ENCODE results near the gene LYRM7. TPM values are rescaled to one million over a fixed set of nuclear protein-coding genes. Genes with fewer than 3 reads are reported as not detected.

LYRM7 gene
- total and polyA plus RNA-seq, 7 donors = 11.3 to 31.0 (median 24.2) TPM

GRCh38 chr5:131171276-131171810, 599 bp downstream of the LYRM7 start:
- DNase-seq (no peak), ATAC-seq (no peak)
- intact Hi-C loops (cut with DNase I) = loop anchor here (2.0 to 5.0 kb wide), 2 partner anchors 91 kb away; partner anchors contain the start of gene CDC42SE2 (in 1 of the 2)
- Histone ChIP-seq H3K36me3 (ENCODE audit: insufficient read depth in 1 of 2, low read depth in 1 of 2) (no peaks in the 10 kb centered on the region), H3K4me1 (peaks cover 10% of the 10 kb centered on the region), H3K27me3 (ENCODE audit: insufficient read depth in 3 of 3, low read length in 2 of 3) (no peaks in the 10 kb centered on the region), H3K9me3 (no peaks in the 10 kb centered on the region), H3K27ac (peak overlapping the region; percentile 85), H3K4me3 (peak overlapping the region; percentile 84)
- 4 to 6% (median 5%) methylated on average over 11 of the region's 11 CpGs for WGBS, 3 donors
- no peak for TF ChIP-seq CTCF (IDR thresholded peaks at IDR 0.05)

- no peaks in the 10 kb centered on the region for H3K27me3 ChIP-seq (ENCODE audit: insufficient read depth in 3 of 3, low read length in 2 of 3)
- intact Hi-C loops (cut with DNase I) = no loop called here
- H3K27ac ChIP-seq = no peak overlapping the region
- no peak for TF ChIP-seq CTCF (IDR thresholded peaks at IDR 0.05)
- no peaks in the 10 kb centered on the region for H3K36me3 ChIP-seq (ENCODE audit: insufficient read depth in 1 of 2, low read depth in 1 of 2)
- ATAC-seq = no peak
- H3K9me3 ChIP-seq = no peaks in the 10 kb centered on the region
- no peak overlapping the region for H3K4me3 ChIP-seq
- H3K4me1 ChIP-seq = no peaks in the 10 kb centered on the region
- DNase-seq = no peak
Observed at GRCh38 chr5:131180407-131180806, 9.7 kb downstream of the LYRM7 start.

DNA sequence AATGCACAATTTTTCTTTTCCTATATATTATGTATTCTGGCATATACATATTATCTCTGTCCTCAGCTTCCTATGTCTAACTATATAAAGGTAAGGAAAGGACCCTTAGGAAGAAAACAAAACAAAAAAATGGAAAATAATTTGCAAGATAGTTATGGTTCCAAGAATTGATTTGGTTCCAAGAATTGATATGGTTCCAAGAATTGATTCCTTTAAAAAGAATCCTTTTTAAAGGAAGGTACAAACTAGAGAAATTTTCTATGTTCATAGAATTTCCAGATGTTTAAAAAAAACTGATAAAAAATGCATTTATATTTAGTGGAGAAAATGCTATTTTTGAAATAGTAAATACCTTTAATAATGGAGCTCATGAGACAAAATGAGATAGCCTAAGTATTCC, 12.1 kb downstream of the LYRM7 start:
- H3K36me3 ChIP-seq (ENCODE audit: insufficient read depth in 1 of 2, low read depth in 1 of 2) = peaks cover 0 to 19% of the 10 kb centered on the region in 2 donors
- no peak overlapping the region for H3K4me3 ChIP-seq
- TF ChIP-seq CTCF (IDR thresholded peaks at IDR 0.05) = no peak
- DNase-seq = no peak
- H3K4me1 ChIP-seq = no peaks in the 10 kb centered on the region
- H3K9me3 ChIP-seq = no peaks in the 10 kb centered on the region
- intact Hi-C loops (cut with DNase I) = no loop called here
- H3K27me3 ChIP-seq (ENCODE audit: insufficient read depth in 3 of 3, low read length in 2 of 3) = no peaks in the 10 kb centered on the region
- ATAC-seq = no peak
- H3K27ac ChIP-seq = no peak overlapping the region

DNA sequence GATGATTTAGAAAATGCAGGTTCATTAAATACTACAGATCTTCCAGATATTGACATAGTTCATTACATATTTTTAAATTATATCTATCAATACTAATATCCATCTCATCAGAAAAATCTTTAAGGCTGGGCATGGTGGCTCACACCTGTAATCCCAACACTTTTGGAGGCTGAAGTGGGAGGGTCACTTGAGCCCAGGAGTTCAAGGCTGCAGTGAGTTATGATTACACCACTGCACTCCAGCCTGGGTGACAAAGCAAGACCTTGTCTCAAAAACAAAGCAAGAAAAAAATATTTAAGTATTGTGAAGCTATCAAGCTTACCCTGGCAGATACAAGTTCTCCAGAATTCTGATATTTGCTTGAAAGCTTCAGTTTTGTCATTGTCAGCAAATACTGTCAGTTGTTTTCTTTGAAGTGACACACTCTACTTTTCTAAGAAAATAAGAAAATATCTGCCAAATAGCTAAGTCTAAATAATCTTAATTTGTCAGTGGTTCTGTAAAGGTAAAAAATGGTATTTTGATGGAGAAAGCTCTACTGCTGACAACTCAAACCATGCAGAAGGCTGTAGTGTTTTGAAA, 14.9 kb downstream of the LYRM7 start:
- H3K36me3 ChIP-seq (ENCODE audit: insufficient read depth in 1 of 2, low read depth in 1 of 2) = peaks cover 0 to 22% of the 10 kb centered on the region in 2 donors
- DNase-seq (no peak), ATAC-seq (no peak)
- intact Hi-C loops (cut with DNase I) = no loop called here
- H3K9me3 ChIP-seq = no peaks in the 10 kb centered on the region
- no peak overlapping the region for H3K27ac ChIP-seq
- no peak overlapping the region for H3K4me3 ChIP-seq
- no peaks in the 10 kb centered on the region for H3K4me1 ChIP-seq
- no peak for TF ChIP-seq CTCF (IDR thresholded peaks at IDR 0.05)
- H3K27me3 ChIP-seq (ENCODE audit: insufficient read depth in 3 of 3, low read length in 2 of 3) = no peaks in the 10 kb centered on the region

Data from psoas muscle (tissue), 8 donors.